Loucy (cell line): Measurements from ENCODE around the gene ASPSCR1.

Experiments used
- H2AFZ ChIP-seq: fragments of 200-600 bp; sonication (generic); 2 replicates; pipeline ENCODE4 v1.6.0; 2016; ENCODE audit warnings: antibody characterized with exemption, mild to moderate bottlenecking, low read length, moderate library complexity
- H3F3A ChIP-seq: fragments of 200-600 bp; 2 replicates; pipeline ENCODE4 v1.6.0; 2016; ENCODE audit warnings: antibody characterized with exemption, low read depth, mild to moderate bottlenecking
- H3K27me3 ChIP-seq: fragments of 200-600 bp; sonication (generic); 2 replicates; pipeline ENCODE4 v1.6.1; 2014; ENCODE audit warnings: low read length, mild to moderate bottlenecking; ENCODE audit not compliant: insufficient read depth, poor library complexity, severe bottlenecking
- H3K36me3 ChIP-seq: fragments of 200-600 bp; sonication (generic); 2 replicates; pipeline ENCODE4 v1.6.1; 2016; ENCODE audit warnings: low read length; ENCODE audit not compliant: insufficient read depth
- H3K4me1 ChIP-seq: fragments of 200-600 bp; sonication (generic); 2 replicates; pipeline ENCODE4 v1.5.1; 2014; ENCODE audit warnings: low read length, mild to moderate bottlenecking; ENCODE audit not compliant: insufficient read depth, poor library complexity, severe bottlenecking
- H3K4me2 ChIP-seq: fragments of 200-600 bp; sonication (generic); 2 replicates; pipeline ENCODE4 v1.6.0; 2014; ENCODE audit warnings: antibody characterized with exemption, low read length, low read depth, mild to moderate bottlenecking; ENCODE audit not compliant: poor library complexity, severe bottlenecking
- H3K4me3 ChIP-seq: fragments of 200-600 bp; sonication (generic); 2 replicates; pipeline ENCODE4 v1.5.1; 2014; ENCODE audit warnings: low read length, mild to moderate bottlenecking, mixed read lengths; ENCODE audit not compliant: poor library complexity, severe bottlenecking
- H3K79me2 ChIP-seq: fragments of 200-600 bp; sonication (generic); 2 replicates; pipeline ENCODE4 v1.6.1; 2014; ENCODE audit warnings: low read length; ENCODE audit not compliant: insufficient read depth
- H3K9ac ChIP-seq: fragments of 200-600 bp; sonication (generic); 2 replicates; pipeline ENCODE4 v1.6.0; 2014; ENCODE audit warnings: mild to moderate bottlenecking, low read depth, low read length, moderate library complexity; ENCODE audit not compliant: poor library complexity, severe bottlenecking
- H3K9me2 ChIP-seq: fragments of 200-600 bp; sonication (generic); replicated peaks from 2 replicates; pipeline ENCODE4 v1.6.1; 2016; ENCODE audit warnings: low read depth, low read length, mixed read lengths
- H3K9me3 ChIP-seq: fragments of 200-600 bp; sonication (generic); 2 replicates; pipeline ENCODE4 v1.6.1; 2014; ENCODE audit warnings: mild to moderate bottlenecking, antibody characterized with exemption, low read length, low read depth; ENCODE audit not compliant: insufficient read depth
- H4K20me1 ChIP-seq: fragments of 200-600 bp; sonication (generic); 2 replicates; pipeline ENCODE4 v1.6.0; 2014; ENCODE audit warnings: antibody characterized with exemption, low read length, mild to moderate bottlenecking; ENCODE audit not compliant: insufficient read depth, poor library complexity, severe bottlenecking
- CTCF ChIP-seq: fragments of 200-600 bp; sonication (generic); conservative IDR thresholded peaks from 2 replicates; pipeline ENCODE4 v1.5.1; 2014; ENCODE audit warnings: mild to moderate bottlenecking, antibody characterized with exemption, low read length
- EZH2phosphoT487 ChIP-seq: fragments of 200-600 bp; IDR thresholded peaks from 2 replicates; pipeline ENCODE4 v1.6.1; 2018; ENCODE audit warnings: antibody characterized with exemption, mild to moderate bottlenecking, moderate library complexity, borderline replicate concordance

ASPSCR1 gene

GRCh38 chr17:81954131-81955057, 23.0 kb upstream of the ASPSCR1 start:
- no peak overlapping the region for H2AFZ ChIP-seq
- H3K4me3 ChIP-seq: no peak overlapping the region
- H3K36me3 ChIP-seq: no peaks in the 10 kb centered on the region
- no peaks in the 10 kb centered on the region for H3F3A ChIP-seq
- H3K27me3 ChIP-seq: no peaks in the 10 kb centered on the region
- no peaks in the 10 kb centered on the region for H4K20me1 ChIP-seq
- no peaks in the 10 kb centered on the region for H3K9me2 ChIP-seq
- no peak overlapping the region for H3K4me2 ChIP-seq
- TF ChIP-seq EZH2phosphoT487: no peak
- TF ChIP-seq CTCF: no peak
- H3K9ac ChIP-seq: no peak overlapping the region
- no peaks in the 10 kb centered on the region for H3K9me3 ChIP-seq
- H3K79me2 ChIP-seq: no peaks in the 10 kb centered on the region
- no peaks in the 10 kb centered on the region for H3K4me1 ChIP-seq

DNA sequence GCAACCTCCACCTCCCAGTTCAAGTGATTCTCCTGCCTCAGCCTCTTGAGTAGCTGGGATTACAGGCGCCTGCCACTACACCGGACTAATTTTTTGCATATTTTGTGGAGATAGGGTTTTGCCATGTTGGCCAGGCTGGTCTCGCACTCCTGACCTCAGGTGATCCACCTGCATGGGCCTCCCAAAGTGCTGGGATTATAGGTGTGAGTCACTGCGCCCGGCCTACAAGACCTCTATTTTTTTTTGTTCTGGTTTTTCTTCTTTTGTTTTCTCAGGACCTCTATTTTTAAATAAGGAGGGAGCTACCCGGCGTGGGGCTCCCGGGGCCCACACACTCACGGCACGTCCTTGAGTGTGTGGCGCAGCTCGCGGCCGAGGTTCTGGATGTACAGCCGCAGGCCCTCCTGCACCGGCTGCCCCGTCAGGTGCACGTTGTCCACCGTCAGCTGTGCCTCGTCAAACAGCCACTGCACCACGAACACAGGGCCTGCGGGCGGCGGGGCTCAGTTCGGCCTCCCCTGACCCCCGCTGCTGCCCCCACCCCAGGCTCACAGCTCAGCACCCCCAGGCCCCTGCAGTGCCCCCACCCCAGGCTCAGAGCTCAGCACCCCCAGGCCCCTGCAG, 22.3 kb upstream of the ASPSCR1 start:
- Histone ChIP-seq H3K4me1 (no peaks in the 10 kb centered on the region), H3K27me3 (no peaks in the 10 kb centered on the region), H2AFZ (no peak overlapping the region), H3K9me3 (no peaks in the 10 kb centered on the region), H3K4me2 (no peak overlapping the region), H4K20me1 (no peaks in the 10 kb centered on the region), H3K36me3 (no peaks in the 10 kb centered on the region), H3K9ac (no peak overlapping the region), H3K9me2 (no peaks in the 10 kb centered on the region), H3K4me3 (no peak overlapping the region), H3F3A (no peaks in the 10 kb centered on the region), H3K79me2 (no peaks in the 10 kb centered on the region)
- TF ChIP-seq EZH2phosphoT487 (no peak), CTCF (no peak)

- H3K9me2 ChIP-seq: no peaks in the 10 kb centered on the region
- H3F3A ChIP-seq: no peaks in the 10 kb centered on the region
- no peak overlapping the region for H3K4me3 ChIP-seq
- H3K9me3 ChIP-seq: no peaks in the 10 kb centered on the region
- H3K27me3 ChIP-seq: no peaks in the 10 kb centered on the region
- H3K4me2 ChIP-seq: no peak overlapping the region
- TF ChIP-seq EZH2phosphoT487 (no peak), CTCF (no peak)
- no peaks in the 10 kb centered on the region for H4K20me1 ChIP-seq
- H3K4me1 ChIP-seq: no peaks in the 10 kb centered on the region
- no peaks in the 10 kb centered on the region for H3K79me2 ChIP-seq
- H3K36me3 ChIP-seq: no peaks in the 10 kb centered on the region
- no peak overlapping the region for H3K9ac ChIP-seq
- H2AFZ ChIP-seq: no peak overlapping the region
These were observed 21.5 kb upstream of the ASPSCR1 start for GRCh38 chr17:81955756-81956544.
